Epithelial cell of esophagus (primary cell): ENCODE measurements around the gene CHD3.

ENCODE experiments used
- DNase-seq: peaks from one replicate; pipeline ENCODE4 v3.0.0; 2010; ENCODE audit warnings: low read depth
- H3K4me3 ChIP-seq: 2 replicates; pipeline ENCODE4 v1.5.1; 2011; ENCODE audit warnings: mild to moderate bottlenecking, low read length, control low read depth
- TF ChIP-seq, protein P1 (sequence below): IDR thresholded peaks from 2 replicates; pipeline ENCODE4 v1.5.1; 2011; ENCODE audit warnings: low read depth, mild to moderate bottlenecking, low read length, control low read depth, inconsistent platforms; ENCODE audit not compliant: insufficient read depth; ENCODE audit errors: missing control alignments

Gene CHD3

DNA sequence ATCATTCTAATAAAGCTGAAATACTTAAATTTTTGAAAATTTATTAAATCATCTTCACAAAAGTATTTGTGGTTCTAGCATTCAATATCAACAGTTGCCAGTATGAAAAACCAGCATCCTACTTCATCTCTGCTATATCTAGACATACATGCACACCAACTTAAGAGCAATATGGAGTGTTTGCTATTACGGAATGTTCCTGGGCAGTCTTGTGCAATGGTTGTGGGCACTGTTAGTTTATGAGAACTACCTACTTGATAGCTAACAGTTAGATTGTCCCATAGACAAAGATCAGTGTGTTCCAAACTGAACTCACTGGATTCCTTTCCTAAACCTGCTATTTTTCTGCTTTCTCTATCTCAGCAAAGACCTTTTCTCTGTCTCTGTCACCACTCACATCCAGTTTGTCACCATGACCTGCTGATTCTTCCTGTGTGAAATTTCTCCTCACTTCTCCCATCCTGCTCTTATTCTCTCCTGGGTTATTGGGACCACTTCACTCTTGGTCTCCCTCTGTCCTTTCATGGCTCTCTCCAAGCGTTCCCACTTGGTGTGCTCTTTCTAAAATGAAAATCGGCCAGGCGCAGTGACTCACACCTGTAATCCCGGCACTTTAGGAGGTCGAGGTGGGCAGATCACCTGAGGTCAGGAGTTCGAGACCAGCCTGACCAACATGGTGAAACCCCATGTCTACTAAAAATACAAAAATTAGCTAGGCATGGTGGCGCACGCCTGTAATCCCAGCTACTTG is 71.1 kb downstream of the CHD3 start:
- H3K4me3 ChIP-seq = no peak overlapping the region
- DNase-seq = no peak
- TF ChIP-seq, protein P1, sequence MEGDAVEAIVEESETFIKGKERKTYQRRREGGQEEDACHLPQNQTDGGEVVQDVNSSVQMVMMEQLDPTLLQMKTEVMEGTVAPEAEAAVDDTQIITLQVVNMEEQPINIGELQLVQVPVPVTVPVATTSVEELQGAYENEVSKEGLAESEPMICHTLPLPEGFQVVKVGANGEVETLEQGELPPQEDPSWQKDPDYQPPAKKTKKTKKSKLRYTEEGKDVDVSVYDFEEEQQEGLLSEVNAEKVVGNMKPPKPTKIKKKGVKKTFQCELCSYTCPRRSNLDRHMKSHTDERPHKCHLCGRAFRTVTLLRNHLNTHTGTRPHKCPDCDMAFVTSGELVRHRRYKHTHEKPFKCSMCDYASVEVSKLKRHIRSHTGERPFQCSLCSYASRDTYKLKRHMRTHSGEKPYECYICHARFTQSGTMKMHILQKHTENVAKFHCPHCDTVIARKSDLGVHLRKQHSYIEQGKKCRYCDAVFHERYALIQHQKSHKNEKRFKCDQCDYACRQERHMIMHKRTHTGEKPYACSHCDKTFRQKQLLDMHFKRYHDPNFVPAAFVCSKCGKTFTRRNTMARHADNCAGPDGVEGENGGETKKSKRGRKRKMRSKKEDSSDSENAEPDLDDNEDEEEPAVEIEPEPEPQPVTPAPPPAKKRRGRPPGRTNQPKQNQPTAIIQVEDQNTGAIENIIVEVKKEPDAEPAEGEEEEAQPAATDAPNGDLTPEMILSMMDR = no peak

DNA sequence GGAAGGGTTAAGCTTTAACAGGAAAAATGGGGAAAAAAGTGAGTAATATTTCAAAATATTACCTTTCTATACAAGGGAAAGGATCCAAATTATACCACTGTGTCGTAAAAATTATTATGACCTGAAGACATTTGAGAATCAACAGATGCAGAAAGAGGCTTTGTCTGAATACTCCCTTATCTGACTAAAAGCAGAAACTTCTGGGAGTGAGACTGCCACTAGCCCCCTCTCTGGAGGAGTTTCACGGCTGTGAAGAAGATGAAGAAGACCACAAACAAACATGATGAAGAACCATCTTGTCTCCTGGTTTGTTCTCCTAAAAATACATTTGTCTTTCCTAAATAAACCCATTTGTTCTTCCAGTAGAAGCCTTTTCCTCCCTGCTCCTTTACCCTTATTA is 72.8 kb downstream of the CHD3 start:
- no peak for DNase-seq
- TF ChIP-seq, protein P1 = no peak

More for the DNA sequence above, 72.8 kb downstream of the CHD3 start:
- no peak overlapping the region for H3K4me3 ChIP-seq
